Activated CD8-positive, alpha-beta memory T cell treated with anti-CD3 and anti-CD28 coated beads for 4 hours (primary cell): ENCODE measurements around the gene ABHD2.

Experiments used
- DNase-seq, 2 donors: peaks; one replicate each; pipeline ENCODE4 v3.0.0-alpha.2; 2020; ENCODE audit warnings: low read depth in 2 of 2

The ABHD2 gene

GRCh38 chr15:89167267-89168176 is 79.3 kb downstream of the ABHD2 start:
- DNase-seq = peak; percentile 14 to 45

GRCh38 chr15:89168316-89168833 is 80.1 kb downstream of the ABHD2 start:
- DNase-seq = no peak

GRCh38 chr15:89170364-89170763 is 82.1 kb downstream of the ABHD2 start:
- no peak for DNase-seq

- no peak for DNase-seq
Measured at GRCh38 chr15:89171136-89172072, 83.1 kb downstream of the ABHD2 start.

GRCh38 chr15:89172921-89173320 is 84.7 kb downstream of the ABHD2 start:
- DNase-seq = no peak

GRCh38 chr15:89174476-89174875 is 86.2 kb downstream of the ABHD2 start:
- DNase-seq = no peak

- DNase-seq = no peak
Measured at GRCh38 chr15:89175617-89176191, 87.4 kb downstream of the ABHD2 start.

- DNase-seq = no peak
Measured at GRCh38 chr15:89177116-89177515, 88.9 kb downstream of the ABHD2 start.

- DNase-seq = peak; percentile 19 to 35
Measured at GRCh38 chr15:89177633-89178306, 89.5 kb downstream of the ABHD2 start.

- DNase-seq = no peak
Measured at GRCh38 chr15:89178307-89178977, 90.2 kb downstream of the ABHD2 start.

- no peak for DNase-seq
Measured at GRCh38 chr15:89179966-89180875, 92.0 kb downstream of the ABHD2 start.

- no peak for DNase-seq
Measured at GRCh38 chr15:89184357-89184756, 96.1 kb downstream of the ABHD2 start.

GRCh38 chr15:89184886-89185526 is 96.8 kb downstream of the ABHD2 start:
- DNase-seq = no peak

GRCh38 chr15:89186803-89187202 is 98.5 kb downstream of the ABHD2 start:
- no peak for DNase-seq

GRCh38 chr15:89187301-89187985 is 99.2 kb downstream of the ABHD2 start:
- DNase-seq = no peak

- no peak for DNase-seq
Measured at GRCh38 chr15:89187986-89188514, 99.8 kb downstream of the ABHD2 start.

- no peak for DNase-seq
Measured at GRCh38 chr15:89192136-89192535, 103.9 kb downstream of the ABHD2 start.

- DNase-seq = no peak
Measured at GRCh38 chr15:89192766-89193165, 104.5 kb downstream of the ABHD2 start.
